Glomerular endothelial cell (primary cell): ENCODE results near the gene TNFAIP8L1. TPM values are rescaled to one million over a fixed set of nuclear protein-coding genes. Genes with fewer than 3 reads are reported as not detected.
"Not testable (repeated sequence)": the region's sequence is repeated elsewhere in the genome, so short reads cannot be mapped to it uniquely, and the experiment has no call there.

Experiments used
- DNase-seq: peaks from one replicate; pipeline ENCODE4 v3.0.0-alpha.2; 2011; ENCODE audit warnings: low read depth, low spot score; ENCODE audit errors: extremely low read depth
- total RNA-seq: library from RNA; depleted of rRNA; stranded (reverse); fragments of >200 nt; gene quantifications from 2 replicates; pipeline ENCODE4 v1.2.3, GENCODE V29; 2015

The TNFAIP8L1 gene
- 63.7 and 136 TPM in 2 replicates for total RNA-seq

DNA sequence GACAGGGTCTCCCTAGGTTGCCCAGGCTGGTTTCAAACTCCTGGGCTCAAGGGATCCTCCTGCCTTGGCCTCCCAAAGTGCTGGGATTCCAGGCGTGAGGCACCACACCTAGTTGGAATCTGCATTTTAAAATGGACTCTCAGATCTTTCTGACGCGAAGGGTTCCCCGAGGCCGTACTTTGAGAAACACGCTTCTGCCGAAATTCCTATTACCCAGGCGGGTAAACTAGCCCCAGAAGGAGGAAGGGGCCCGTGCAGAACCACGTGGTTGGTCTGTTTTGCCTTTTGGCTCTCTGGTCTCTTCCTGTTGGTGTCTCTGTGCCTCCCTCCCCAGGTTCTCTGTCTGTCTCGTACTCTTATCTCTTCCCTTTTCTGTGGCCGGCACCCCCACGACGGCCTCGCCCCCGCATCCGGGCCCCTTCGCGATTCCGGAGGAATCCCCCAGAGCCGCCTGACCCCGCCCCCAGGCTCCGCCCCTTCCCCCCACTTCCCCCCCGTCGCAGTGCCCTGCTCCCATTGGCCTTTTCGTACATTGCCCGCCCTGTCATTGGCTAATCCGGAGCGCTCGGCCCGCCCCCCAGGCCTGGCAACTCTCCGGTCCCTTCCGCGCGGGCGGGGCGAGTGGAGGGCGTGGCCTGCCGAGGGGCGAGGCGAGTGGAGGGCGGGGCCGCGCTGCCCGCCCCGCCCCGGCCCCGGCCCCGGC, at the start of gene TNFAIP8L1:
Gene TNFAIP8L1 (plus strand): TSS at position 689 of the 703 bp plus-strand sequence. CDS start 12,354 bp downstream, outside the sequence.
- no peak for DNase-seq

DNA sequence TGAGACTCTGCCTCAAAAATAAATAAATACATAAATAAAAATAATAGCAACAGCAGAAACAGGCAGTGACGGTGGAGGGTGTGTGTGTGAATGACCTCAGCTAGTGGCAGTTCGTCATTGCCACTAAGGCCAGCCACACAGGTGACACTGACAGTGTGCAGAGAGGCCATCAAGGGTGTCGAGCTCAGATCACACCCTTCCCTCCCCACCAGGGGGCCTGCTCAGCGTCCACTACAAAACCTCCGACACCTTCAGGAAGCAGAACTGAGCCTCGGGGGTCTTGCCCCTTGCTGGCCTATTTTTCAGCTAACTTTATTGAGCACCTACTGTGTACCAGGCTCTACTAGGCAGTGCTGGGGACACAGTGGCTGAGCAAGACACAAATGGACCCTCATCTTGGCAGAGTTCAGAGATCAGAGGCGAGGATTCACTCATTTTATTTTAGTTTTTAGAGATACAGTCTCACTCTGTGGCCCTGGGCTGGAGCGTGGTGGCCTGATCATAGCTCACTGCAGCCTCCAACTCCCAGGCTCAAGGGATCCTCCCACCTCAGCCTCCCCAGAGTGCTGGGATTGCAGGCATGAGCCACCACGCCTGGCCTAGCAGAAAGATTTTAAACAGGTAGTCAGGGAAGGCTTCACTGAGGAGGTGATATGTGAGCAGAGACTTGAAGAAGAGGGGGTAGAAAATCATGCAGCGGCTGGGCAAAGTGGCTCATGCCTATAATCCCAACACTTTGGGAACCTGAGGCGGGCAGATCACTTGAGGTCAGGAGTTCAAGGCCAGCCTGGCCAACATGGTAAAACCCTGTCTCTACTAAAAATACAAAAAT, 49.5 kb upstream of the TNFAIP8L1 start:
- no peak for DNase-seq

DNA sequence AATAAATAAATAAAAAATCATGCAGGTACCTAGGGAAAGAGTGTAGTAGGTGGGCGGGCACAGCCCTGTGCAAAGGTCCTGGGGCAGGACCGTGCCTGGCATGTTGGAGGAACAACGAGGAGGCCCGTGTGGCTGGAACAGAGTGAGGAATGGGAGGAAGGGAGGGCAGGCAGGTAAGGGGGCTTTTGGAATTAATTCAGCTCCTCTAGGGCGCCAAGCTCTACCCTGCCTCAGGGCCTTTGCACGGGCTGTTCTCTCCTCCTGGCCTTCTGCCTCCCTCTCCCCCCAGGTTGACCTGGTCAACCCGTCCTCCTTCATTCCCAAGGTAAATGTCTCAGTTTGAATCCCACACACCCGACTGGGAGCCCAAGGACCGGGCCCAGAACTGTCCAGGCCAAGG, 48.8 kb upstream of the TNFAIP8L1 start:
- DNase-seq, result no peak

DNA sequence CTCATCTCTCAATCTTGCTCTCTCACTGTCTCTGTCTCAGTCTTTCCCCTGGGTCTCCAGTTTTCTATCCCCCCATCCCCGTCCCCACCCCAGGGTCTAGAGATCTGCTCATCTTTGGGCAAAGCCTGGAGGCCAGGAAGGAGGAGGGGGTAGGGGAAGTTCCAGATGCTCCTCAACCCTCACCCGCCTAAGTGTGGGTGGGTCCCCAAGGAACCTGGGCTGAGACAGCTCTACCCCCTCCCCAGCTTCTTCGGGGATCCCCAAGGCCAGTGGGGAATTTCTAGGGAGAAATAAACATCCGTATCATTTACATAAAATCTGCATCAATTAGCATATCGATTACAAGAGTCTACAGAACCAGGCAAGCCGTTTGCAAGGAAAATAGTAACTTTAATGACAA, 48.0 kb upstream of the TNFAIP8L1 start:
- no peak for DNase-seq

DNA sequence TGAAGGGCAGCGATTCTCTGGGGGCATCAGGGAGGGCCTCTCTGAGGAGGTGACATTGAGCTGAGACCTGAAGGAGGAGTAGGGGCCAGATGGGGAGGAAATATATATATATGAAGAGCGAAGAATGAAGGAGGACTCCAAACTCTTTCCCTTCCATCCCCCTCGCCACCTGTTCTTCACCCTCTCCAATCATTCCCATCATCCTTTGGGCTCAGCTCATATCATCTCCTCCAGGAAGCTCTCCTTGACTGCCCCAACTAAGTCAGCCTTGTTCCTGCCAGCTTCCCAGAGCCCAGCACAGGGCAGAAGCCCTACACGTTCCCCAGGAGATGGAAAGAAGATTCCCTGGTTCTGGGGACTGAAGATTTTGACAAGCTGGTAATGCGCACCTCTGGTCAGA, 46.9 kb upstream of the TNFAIP8L1 start:
- DNase-seq, result no peak

DNA sequence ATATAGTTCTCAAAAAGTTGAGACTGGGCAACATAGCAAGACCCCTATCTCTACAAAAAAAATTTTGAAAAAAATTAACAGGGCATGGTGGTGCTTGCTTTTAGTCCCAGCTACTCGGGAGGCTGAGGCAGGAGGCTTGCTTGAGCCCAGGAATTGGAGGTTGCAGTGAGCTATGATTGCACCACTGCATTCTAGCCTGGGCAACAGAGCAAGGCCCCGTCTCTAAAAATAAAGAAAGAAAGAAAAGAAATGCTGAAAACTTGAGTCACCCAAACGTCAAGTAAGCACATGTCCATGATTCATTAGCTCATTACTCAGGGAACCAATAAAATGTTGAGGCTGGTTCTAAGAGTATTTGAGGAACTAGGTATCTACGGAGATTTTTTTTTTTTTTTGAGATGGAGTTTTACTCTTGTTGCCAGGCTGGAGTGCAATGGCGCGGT, 45.9 kb upstream of the TNFAIP8L1 start:
- DNase-seq, result no peak

DNA sequence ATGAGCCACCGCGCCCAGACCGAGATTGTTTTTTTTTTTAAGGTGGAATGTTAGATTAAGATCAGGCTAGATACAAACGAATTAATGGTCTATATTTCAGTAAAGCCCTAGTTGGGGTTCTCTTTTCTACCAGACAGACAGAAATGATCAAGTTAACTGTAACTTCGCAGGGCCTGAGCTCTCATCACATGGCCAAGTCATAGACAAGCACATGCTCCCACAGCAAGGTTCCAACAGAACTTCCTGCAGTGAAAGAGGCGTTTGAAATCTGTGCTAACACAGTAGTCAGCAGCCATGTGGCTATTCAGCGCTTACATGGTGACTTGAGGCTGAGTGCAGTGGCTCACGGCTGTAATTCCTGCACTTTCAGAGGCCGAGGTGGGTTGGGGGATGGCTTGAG, 45.1 kb upstream of the TNFAIP8L1 start:
- no peak for DNase-seq

DNA sequence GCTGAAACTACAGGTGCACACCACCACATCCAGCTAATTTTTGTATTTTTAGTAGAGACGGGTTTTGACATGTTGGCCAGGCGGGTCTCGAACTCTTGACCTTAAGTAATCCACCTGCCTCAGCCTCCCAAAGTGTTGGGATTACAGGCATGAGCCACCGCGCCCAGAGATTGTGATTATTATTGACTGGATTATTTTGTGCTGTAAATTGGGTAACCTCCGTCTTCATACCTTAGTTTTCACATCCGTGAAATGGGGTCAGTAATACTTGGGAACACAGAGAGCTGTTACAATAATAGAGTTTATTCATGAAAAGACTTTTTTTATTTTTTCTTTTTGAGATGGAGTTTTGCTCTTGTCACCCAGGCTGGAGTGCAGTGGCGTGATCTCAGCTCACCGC, 44.2 kb upstream of the TNFAIP8L1 start:
- DNase-seq, result not testable (repeated sequence)

DNA sequence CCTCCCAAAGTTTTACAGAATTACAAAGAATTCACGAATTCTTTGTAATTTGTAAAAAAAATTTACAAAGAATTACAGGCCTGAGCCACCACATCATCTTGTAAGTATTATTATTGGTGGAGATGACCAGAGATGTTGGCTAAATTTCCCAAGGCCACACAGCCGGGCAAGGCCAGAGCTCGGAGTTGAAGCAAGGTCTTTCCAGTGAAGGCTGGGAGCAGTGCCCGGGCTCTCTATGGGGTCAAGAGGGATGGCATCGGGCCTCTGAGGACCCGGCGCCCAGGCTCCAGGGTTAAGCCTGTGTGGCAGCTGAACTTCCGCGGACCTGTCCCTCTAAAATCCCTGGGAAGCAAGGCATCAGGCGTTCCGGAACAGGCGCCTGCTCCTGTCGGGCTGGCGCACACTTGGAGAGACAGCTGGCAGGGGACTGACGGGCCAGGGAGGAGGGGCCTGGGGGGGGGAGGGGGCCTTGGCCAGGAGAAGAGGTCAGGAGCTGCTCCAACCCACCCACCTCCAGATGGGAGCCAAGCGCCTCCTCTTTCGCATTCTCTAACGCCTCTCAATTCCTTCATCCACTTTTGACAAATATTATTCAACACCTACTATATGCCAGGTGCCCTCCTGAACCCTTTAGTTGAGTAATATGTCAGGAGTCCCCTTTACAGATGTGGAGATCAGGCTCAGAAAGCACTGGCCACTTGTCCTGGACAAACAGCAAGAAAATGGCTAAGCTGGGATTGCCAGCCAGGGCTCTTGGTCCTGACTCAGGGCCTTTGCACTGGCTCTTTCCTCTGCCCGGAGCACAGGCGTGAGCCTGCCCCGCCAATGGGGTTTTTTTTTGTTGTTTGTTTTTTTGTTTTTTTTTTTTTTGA, 43.0 kb upstream of the TNFAIP8L1 start:
- no peak for DNase-seq

DNA sequence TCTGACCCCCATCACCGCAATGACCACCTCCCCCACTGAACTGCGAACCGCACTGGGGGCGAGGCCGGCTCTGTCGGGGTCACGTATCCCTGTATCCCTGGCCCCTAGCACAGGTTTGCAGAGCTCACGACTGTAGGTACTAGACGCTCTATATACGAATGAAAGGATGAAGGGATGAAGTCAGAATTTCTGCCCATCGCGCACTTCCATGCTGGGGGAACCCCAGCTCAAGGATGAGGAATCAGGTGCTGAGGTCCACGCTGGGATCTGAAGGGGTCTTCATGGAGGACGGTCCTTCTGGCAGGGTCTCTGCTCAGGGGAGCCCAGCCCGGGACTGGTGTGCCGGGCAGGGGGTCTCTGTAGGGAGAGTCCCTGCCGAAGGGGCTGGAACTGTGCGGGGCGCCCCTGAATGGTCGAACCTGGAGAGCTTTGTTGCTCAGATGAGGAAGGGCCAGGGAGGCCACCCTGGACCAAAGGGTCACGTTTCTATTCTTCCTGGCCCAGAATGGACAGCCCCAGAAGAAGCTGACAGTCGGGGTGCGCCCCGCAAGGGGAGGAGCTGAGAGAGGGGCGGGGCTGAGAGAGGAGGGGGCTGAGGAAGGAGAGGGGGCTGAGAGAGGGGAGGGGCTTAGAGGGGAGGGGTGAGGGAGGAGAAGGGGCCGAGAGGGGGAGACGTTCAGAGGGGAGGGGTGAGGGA, 41.9 kb upstream of the TNFAIP8L1 start:
- DNase-seq, result no peak

DNA sequence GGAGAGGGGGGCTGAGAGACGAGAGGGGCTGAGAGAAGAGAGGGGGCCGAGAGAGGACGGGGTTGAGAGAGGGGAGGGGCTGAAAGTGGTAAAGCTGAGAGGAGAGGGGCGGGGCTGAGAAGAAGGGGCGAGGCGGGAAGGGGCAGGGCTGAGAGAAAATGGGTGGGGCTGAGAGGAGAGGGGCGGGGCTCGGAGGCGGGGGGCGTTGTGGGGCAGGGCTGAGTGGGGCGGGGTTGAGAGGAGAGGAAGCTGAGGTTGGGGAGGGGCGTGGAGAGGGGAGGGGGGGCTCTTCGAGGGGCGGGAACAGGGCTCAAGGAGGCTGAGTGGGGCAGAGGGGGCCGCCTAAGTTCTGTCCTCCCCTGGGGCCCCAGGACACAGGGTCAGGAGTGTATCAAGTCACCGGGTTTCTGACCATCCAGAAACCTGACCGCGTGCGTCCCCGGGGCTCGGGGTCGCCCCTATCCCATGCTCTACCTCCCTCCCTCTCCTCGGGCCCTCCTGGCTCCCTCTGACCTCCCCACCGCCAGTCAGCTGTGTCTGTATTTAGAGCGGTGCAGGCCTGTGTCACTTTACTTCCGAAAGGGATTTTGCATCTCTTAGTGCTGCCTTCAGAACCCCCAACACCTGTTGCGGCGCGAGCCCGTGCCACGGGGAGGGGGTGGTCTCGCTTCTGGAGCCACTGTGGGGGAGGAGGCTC, 41.2 kb upstream of the TNFAIP8L1 start:
- no peak for DNase-seq

DNA sequence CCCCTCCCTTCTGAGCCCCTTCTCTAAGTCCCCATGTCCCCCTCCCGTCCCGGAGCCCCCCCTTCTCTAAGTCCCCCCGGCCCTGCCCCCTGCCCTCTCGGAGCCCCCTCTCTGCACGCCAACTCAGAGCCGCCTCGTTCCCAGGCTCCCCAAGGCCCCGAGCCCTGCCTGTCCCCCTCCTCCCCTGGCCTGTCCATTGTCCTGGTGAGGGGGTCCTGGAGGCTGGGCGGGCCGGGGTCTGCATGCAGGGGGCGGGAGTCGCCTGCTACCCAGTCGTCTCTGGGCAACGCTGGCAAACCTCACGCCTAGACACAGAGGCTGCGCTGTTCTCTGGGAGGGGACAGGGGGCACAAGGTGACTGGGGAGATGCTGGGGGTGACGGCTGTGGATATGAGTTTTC, 40.6 kb upstream of the TNFAIP8L1 start:
- no peak for DNase-seq

DNA sequence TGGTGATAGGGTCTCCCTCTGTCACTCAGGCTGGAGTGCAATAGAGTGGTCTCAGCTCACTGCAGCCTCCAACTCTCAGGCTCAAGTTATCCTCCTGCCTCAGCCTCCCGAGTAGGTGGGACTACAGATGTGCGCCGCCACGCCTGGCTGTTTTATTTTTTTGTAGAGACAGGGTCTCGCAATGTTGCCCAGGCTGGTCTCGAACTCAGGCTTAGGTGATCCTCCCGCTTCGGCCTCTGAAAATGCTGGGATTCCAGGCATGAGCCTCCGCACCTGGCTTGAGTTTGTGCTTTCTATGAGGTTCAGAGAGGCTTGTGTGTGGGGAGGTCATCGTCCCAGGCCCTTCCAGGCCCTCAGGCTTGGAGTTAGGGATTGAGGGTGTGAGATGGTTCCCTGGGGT, 39.2 kb upstream of the TNFAIP8L1 start:
- no peak for DNase-seq

DNA sequence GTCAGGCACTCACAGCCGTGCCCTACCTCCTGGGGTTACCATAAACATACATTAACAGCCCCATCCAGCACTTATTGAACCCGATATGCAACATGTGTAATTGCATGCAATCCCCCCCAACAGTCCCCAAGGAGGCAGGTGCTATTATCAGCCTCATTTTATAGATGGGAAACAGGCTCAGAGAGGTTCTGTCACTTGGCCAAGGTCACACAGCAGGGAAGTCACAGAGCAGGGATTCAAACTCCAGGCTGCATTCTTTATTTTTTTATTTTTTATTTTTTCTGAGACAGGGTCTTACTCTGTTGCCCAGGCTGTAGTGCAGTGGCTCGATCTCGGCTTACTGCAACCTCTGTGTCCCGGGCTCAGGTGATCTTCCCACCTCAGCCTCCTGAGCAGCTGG, 38.4 kb upstream of the TNFAIP8L1 start:
- no peak for DNase-seq

DNA sequence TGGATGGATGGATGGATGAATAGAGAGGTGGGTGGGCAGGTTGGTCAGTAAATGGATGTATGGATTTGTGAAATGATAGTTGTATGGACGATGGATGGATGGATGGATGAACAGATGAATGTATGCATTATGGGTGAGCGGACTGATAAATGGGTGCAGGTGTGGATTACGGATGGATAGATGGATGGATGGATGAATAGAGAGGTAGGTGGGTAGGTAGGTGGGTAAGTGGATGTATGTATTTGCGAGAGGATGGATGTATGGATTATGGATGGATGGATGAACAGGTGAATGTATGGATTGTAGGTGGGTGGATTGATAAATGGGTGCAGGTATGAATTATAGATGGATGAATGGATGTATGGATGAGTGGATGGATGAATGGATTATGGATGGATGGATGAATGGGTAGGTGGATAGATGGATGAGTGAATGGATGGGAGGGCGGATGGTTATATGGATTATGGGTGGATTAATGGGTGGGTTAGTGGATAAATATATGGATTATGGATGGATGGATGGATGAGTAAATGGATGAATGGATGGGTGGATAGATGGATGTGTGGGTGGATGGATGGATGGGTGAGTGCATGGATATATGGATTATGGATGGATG, 37.0 kb upstream of the TNFAIP8L1 start:
- no peak for DNase-seq

DNA sequence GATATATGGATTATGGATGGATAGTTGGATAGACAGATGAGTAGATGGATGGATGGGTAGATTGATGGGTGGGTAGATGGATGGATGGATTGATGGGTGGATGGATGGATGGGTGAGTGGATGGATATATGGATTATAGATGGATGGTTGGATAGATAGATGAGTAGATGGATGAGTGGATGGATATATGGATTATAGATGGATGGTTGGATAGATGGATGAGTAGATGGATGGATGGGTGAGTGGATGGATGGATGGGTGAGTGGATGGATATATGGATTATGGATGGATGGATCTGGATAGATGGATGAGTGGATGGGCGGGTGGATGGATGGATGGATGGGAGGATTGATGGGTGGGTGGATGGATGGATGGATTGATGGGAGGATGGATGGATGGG, 36.4 kb upstream of the TNFAIP8L1 start:
- DNase-seq, result no peak

DNA sequence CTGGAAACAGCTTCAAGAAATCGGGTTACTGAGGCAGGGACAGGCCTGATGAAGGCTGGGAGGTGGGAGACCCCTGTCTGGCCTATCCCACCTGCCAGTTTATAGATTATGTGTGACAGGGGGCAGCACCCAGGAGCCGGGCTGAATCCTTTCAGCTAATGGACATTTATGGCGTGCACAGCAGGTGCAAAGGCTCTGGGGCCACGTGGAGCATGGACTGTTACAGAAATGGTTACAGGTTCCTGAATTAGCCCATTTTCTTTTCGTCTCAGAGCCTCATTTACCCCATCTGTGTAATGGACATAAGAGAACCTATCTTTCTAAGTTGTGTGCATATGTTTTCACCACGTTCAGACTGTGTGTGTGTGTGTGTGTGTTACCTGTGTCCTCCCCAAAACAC, 34.4 kb upstream of the TNFAIP8L1 start:
- DNase-seq, result no peak

DNA sequence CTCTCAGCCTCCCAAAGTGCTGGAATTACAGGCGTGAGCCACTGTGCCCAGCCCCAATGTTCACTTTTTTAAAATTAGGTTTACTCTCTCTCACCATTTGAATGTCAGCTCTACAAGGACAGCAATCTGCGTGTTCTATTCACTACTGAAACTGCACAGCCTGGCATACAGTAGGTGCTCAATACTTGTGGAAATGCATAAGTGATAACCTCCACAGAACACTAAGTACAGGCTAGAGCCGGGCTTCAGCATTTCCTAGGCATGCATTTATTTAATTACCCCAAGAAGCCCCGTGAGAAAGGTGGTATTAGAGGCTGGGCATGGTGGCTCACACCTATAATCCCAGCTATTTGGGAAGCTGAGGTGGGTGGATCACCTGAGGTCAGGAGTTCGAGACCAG, 33.1 kb upstream of the TNFAIP8L1 start:
- DNase-seq, result no peak

DNA sequence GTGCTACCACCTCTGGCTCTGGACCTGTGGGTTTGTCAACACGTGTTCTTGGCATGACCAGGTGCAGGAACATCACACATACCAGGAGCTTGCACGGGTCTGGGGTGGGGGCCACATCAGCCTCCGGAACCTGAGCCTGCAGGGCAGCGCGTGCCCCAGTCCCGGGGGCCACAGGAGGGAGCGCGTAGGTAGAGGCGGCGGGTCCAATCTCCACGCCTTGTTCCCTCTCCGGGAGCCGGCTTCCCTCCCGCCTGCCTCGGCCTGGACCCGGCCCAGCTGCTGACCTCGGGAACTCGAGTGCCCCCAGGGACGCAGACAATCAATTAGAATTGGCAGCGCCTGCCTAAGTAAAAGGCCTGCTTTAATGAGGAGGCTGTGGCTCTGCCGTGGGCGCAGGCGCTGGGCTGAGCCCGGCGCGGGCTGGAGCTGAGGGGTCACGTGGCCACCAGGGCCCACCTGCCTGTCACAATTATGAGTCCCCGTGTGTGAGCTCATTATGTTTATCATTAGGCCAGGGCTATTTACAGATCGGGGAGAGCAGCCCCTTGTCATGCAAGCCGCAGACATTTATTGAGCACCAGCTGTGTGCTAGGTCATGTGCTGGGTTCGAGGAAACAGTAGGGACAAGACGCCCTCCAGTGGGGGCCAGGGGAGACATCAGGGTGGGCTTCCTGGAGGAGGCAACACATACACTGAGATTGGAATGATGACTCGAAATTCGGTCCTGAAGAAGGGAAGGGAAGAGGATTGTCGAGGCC, 32.2 kb upstream of the TNFAIP8L1 start:
- no peak for DNase-seq
